ENCODE data around the gene NR2E3. TPM values are rescaled to one million over a fixed set of nuclear protein-coding genes. Genes with fewer than 3 reads are reported as not detected.

The NR2E3 gene
- total RNA-seq = not detected
- long read RNA-seq = 0 reads

DNA sequence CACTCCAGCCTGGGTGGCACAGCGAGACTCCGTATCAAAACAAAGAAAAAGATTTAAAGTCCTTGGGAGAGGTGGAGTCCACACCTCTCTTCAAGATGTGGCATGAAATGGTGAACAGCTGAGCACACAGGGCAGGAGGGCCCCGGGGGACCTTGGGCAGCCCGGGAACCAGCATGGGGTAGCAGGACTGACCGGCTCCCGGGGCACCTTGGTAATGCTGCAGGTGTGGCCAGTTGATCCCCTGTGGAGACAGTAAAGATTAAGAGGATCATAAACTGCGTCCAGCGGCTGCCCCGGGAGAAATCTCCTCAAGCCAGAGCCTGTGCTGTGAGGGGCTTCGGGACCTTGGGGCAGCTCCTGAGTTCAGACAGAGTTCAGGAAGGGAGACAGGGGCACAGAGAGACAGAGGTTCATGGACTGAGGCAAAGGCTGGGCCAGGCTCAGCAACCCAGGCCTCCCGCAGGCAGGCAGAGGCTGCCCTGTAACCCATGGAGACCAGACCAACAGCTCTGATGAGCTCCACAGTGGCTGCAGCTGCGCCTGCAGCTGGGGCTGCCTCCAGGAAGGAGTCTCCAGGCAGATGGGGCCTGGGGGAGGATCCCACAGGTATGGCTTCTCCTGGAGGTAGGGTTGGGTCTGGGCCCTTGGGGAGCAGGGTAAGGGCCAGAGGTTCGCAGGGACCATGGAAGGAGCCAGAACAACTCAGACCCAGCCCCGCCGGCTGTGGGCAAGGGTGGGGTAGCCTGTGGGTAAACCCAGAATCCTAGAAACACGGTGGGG lies at the start of gene NR2E3:
Gene NR2E3 (plus strand): TSS at position 299 of the 780 bp plus-strand sequence. CDS start 190 bp downstream, at position 489.
- intact Hi-C loops (cut with DNase I) = no loop called here
- DNase-seq (no peak), ATAC-seq (no peak)

DNA sequence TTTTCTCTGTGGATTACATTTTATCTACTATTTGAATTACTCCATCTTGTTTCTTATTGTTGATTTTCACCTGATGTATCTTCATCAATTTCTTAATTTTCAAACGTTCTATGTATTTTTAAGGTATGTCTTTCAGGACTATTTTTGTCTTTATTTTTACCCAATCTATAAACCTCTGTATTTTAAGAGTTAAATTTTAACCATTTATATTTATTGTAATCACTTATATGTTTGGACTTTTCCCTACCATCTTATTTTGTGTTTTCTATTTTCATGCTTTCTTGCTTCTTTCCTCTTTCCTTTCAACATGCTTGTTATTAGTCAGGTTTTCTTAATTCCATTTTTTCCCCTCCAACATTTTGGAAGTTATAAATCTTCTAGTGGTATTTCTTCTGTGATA lies 49.5 kb upstream of the NR2E3 start:
- intact Hi-C loops (cut with DNase I) = no loop called here
- ATAC-seq (no peak), DNase-seq (no peak)

DNA sequence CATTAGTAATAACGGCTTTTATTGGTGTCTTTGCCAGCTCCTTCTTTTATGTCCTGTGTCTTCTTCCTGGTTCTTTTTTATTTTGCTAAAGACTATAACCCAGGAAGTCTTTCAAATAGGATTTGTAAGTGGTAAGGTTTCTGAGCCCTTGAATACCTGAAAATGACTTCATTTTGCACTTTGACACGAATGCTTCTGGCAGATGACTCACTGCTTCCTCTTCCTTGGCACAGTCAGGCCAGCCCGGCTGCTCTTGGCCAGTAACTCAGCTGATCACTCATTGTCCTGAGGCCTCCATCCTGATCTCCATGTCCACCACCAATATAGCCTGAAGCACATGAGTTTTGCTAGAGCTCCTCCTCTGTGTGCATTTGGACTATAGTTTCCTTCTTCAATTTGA lies 48.7 kb upstream of the NR2E3 start:
- intact Hi-C loops (cut with DNase I) = no loop called here
- ATAC-seq (peak in 1 of 2 donors; percentile 95), DNase-seq (peak; percentile 62)

DNA sequence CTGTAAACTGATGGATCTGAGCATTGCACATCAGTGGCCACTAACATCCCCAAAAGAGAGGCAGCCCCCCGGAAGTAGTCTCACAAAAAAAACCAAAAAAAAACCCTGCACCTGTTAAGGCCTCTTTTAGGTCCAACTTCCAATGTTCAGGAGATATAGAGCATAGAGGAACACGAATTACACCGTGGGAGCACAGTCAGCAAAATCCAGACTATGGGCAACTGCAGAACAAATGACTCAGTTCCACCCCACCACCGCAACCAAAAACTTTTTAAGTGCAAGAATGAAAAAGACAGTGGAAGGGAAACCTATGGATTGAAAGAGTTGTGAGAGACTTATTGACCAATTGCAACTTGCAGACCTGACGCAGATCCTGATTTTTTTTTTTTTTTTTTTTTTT lies 42.2 kb upstream of the NR2E3 start:
- ATAC-seq (no peak), DNase-seq (no peak)
- intact Hi-C loops (cut with DNase I) = no loop called here

DNA sequence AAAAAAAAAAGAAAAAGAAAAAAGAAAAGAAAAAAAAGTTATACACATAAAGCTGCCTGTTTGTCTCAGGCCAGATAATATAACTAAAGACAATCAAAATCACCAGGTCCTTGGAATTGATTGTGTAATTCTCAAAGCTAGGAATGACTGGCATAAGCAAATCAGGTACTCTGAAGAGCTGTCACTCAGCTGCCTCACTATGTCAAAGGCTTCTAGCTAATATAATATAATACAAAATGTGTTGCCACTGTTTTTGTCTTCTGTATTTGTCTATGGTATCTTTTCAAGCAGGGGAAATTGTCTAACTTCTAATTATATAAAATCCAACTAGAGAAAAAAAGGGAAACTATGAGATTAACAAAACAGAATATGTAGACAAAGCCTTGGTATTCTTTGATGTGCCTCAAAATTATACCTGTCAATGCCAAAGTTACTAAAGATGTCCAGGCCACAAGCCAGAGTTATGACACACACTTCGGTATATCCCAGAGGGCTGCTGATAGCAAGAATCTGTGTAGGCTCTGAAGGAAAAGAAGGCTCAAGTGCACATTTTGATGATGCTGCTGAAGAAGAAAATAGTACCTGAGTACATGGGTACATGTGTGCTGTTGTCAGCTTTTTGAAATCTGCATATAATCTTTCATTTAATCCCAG lies 37.0 kb upstream of the NR2E3 start:
- DNase-seq (no peak), ATAC-seq (no peak)
- intact Hi-C loops (cut with DNase I) = no loop called here

DNA sequence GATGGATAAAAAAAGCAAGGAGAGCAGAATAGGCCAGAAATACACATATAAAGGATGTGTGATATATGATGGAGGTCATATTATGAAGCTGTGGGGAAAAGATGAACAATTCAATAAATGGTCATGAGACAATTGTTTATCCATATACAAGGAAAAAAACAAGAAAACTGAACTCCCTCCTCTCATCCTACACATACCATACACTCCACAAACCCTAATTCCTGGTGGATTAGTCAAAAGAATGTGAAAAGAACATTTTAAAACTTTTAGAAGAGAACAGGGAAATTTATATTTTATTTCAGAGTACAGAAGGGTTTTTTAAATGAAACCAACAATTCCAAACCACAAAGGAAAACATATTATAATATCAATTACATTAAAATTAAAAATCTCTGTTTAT lies 34.5 kb upstream of the NR2E3 start:
- DNase-seq = no peak
- intact Hi-C loops (cut with DNase I) = no loop called here
- ATAC-seq = no peak

DNA sequence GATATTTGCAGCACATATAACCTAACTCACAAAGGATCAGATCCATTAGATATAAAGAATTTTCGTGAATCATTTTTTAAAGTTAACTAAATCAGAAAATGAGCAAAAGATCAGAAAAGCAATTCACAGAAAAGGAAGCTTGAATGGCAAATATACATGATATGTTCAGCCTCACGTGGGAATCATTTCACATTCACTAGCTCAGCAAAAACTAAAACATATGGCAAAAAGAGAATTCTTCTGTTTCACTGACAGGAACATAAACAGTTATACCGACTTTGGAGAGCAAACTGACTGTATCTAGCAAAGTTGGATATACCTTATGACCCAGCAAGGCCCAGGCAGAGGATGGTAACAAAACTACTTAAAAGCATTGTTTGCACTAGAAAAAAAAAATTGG lies 34.0 kb upstream of the NR2E3 start:
- intact Hi-C loops (cut with DNase I) = no loop called here
- no peak for DNase-seq
- no peak for ATAC-seq

DNA sequence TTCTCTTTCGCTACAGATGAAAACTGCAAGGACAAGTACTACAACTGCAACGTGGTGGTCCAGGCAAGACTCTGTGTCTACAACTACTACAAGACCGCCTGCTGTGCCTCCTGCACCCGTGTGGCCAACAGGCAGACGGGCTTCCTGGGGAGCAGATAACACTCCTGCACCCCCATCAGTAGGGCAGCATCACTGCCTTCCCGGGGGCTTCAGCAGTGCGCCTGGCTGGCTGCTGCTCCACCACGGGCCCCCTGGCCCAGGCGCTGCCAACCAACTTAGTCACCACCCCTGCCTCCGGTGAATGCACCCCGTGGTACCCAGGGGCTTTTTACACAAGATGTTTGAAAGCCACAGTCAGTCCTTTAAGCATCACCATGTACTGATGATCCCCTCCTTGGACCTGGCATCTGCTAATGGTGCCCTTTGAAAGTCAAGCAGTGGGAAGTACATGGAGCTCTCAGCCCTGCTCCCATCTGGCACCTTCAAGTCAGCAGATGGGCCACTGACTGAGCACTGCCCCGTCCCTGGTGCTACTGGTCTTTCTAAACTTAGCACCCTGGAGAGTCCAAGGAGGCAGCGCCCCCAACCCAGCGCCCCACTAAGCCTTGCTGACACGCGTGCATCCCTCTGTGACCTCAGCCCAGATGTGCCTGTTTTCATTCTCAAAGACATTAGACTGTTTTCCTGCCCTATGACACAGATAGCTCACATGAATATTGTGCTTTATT lies 33.0 kb upstream of the NR2E3 start:
- no peak for ATAC-seq
- DNase-seq = no peak
- intact Hi-C loops (cut with DNase I) = no loop called here

DNA sequence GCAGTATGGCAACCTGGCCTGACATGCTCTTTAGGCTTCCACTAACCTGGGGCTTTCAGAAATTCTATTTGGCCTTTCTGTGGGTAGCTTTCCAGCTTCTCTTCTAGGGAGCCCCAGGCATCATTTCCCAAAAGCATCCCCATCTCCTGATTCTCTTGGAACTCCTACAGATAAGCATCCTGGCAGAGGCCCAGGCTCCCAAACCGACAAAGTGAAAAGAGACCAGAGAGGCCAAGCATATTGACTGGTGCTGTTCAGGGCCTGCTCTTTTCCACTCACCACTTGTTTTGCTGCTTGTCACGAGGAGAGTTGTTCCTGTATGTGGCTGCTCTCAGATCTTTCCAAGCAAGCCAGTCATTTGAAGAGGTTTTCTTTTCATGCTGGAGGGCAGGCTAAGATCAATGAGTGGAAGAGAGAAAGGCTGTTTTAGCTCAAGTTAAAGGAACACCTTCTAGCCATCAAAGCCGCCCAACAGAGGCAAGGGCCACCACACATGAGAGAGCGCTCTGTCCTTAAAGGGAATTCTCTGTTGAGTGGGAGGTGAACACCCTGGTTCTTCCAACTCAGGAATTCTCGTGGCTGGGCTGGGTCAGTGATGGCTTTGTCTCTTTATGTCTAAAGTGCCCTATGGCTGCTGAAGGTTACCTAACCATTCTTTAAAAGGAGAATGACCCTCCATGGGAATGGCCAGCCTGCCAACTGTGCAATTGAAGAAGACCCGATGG lies 31.1 kb upstream of the NR2E3 start:
- ATAC-seq = no peak
- intact Hi-C loops (cut with DNase I) = no loop called here
- no peak for DNase-seq

DNA sequence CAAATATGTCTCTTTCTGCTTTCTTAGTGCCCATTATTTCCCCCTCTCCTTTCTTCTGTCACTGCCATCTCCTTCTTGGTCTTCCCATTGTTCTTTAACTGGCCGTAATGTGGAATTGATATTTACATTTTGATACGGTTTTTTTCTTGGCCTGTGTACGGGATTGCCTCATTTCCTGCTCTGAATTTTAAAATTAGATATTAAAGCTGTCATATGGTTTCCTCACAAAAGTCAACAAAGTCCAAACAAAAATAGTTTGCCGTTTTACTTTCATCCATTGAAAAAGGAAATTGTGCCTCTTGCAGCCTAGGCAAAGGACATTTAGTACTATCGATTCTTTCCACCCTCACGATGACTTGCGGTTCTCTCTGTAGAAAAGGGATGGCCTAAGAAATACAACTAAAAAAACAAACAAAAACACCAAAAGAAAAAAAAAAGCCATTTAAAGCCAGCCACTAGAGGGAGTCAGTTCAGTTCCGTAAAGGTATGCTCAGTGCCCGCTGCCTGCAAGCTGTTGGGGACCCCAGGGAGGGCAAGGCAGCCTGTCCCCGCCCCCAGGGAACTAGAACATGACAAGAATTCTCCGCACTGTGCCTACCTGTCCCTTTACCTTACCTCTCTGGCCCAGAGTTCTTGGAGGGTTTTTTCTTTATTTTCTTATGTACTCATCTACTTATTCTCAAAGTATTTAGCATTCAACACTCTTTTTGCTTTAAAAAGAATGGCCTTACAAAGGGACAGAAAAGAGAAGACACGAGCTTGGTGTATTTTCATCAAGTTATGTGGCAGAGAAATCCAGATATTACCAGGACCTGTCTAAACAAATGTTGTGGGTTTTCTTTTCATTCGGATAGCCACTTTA lies 30.0 kb upstream of the NR2E3 start:
- intact Hi-C loops (cut with DNase I) = no loop called here
- DNase-seq (peak; percentile 43), ATAC-seq (peak; percentile 29 to 53)

DNA sequence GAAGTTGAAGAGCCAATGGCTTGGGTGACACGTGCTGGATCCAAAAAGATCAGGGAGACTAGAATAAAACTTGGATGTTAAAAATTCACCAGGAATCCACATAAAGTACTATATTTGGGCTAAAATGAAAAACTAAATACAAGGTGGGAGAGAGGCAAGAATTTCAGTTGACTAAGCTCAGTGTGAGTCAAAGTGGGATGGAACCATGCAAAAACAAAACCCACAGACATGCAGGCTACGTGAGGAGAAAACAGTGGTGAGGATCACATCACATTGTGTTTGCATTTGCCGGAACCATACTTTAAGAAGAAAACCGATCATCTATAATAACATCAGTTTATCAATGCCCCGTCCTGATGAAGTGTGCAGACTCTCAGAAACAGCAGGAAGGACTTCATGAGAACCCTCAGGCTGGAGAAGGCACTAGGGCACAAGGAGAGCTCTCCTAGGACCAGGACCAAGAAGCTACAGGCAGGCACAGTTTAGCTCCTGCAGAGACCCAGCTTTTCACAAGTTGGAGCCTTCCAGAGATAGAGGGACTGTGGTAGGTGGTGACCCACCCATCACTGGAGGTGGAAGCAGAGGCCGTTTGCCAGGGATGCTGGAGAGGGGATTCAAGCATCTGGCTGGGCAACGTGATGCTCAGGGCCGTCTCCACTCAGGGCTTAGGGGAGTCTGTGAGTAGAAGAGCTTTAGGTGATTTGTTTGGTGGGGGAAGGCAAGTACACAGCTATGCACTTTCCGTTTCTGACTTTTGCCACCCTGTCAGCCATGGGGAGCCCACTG lies 29.0 kb upstream of the NR2E3 start:
- ATAC-seq = no peak
- no peak for DNase-seq
- intact Hi-C loops (cut with DNase I) = no loop called here

DNA sequence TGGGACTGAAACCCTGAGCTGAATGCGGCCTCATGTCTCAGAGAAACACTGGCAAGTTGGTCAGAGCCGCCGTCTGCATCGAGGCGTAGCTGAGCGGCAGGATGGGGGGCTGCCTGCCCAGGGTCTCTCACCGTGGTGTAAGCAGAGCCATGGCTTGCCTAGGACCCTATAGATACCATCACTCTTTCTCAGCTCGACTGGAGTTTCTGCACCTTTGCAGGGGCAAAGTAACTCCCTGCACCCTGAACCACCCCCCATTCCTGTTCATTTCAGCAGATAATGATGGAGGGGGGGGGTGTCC lies 28.4 kb upstream of the NR2E3 start:
- DNase-seq (no peak), ATAC-seq (no peak)
- intact Hi-C loops (cut with DNase I) = no loop called here

DNA sequence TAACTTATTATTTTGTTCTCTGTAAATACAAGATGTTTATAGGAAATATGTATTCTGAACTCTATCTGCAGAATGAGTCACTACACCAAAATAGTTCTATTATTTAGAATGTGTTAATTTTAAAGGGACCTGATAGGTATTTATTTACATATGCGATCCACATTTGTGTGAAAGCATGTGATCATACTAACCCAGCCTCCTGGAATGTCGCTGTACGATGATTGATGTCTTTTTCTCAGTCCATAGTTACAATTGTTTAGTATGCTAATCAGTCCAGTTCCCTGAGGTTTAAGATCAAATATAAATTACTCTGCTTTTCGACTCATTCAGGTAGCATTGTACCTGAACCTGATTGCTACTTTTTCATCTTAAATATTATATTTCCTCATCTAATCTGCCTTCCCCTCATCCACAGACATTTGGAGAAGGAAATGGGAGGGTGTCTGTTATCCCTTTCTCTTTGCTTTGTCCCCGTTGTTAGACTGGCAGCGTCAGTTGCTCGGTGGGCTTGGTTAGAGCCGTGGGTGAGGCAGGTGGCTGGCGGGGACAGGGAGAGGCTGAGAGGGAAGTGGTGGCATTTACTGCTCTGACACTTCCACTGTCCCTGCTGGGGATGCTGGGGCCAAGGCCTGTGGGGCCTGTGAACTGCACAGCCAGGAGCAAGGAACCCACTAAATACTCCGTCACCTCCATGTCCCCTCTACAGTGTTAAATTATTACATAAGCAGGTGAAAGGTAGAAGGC lies 27.8 kb upstream of the NR2E3 start:
- ATAC-seq (no peak), DNase-seq (no peak)
- intact Hi-C loops (cut with DNase I) = no loop called here

DNA sequence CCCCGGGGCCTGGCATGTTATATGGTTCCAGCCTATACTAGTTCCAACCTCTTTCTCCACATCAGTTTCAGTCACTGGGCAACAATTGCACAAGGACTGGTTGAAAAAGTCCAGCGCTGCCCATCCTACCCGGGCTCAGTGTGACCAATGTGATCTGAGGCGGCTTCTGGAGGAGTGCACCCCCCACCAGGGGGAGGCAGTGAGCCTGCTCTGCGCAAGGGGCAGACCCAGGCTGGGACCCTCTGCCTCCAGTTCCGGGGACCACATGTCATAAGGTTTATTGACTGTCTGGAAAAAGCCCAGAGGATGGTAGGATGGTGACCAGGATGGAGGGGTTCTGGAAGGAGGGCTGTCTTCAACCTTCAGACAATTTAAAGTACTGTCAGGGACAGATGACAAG lies 25.6 kb upstream of the NR2E3 start:
- intact Hi-C loops (cut with DNase I) = no loop called here

DNA sequence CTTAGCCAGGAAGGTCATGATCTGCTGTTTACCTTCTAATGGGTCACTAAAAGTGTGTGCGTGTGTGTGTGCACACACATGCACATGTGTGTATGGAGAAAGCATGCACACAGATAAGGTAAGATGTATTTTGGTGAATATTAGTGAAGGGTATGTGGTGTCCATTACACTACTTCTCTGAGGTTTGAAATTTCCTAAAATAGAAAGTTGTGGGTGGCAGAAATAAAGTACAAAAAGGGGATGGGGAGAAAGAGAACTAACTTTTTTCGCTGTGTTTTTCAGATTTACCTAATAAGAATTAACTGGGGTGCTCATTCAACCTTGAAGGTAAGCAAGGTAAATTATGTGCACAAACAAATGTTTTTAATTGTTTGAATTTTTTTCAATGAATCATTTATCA lies 24.4 kb upstream of the NR2E3 start:
- ATAC-seq (no peak), DNase-seq (no peak)
- intact Hi-C loops (cut with DNase I) = no loop called here

More for the DNA sequence above, 25.6 kb upstream of the NR2E3 start:
- ATAC-seq = peak in 1 of 2 donors; percentile 21
- no peak for DNase-seq

DNA sequence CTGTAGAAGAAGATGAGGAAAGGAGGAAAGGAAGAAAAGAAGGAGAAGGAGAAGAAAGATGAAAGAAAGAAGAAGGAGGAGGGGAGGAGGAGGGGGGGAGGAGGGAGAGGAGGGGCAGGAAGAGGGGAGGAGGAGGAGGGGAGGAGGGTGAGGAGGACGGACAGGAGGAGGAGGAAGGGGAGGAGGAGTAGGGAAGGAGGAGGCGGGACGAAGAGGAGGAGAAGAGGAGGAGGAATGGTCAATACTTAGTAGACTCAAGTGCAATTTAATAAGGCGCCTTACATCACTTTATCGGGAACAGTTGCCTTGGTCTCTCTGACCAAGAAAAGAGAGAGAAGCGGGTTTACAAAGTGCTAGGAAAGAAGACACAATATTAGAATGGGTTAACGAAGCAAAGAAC lies 23.7 kb upstream of the NR2E3 start:
- DNase-seq (no peak), ATAC-seq (no peak)
- intact Hi-C loops (cut with DNase I) = no loop called here
